Common myeloid progenitor, CD34-positive (primary cell): ENCODE data around the gene TRIO.

Source experiments
- CTCF ChIA-PET: fragments of 350-600 bp; sonication (Branson Sonifier 250); formaldehyde crosslinking; loops from one replicate; lab custom pipeline; 2021; ENCODE audit warnings: antibody characterized with exemption; lab: Charles Lee
- POLR2A ChIA-PET: fragments of 350-600 bp; sonication (Branson Sonifier 250); formaldehyde crosslinking; loops from one replicate; lab custom pipeline; 2021; ENCODE audit warnings: antibody characterized with exemption; lab: Charles Lee
- DNase-seq, 3 donors: peaks; one replicate each; pipeline versions ENCODE4 v3.0.0 to v3.0.0-alpha.2; 2013
- H3K27ac ChIP-seq, 2 experiments: 1 replicate in 1 of 2; 2 replicates in 1 of 2; pipeline ENCODE4 v1.7.0; 2013; ENCODE audit warnings: inconsistent platforms in 2 of 2, low read length in 2 of 2, mild to moderate bottlenecking in 2 of 2, low read depth in 1 of 2, moderate library complexity in 1 of 2; ENCODE audit not compliant: severe bottlenecking in 2 of 2, insufficient read depth in 1 of 2, poor library complexity in 1 of 2
- H3K27me3 ChIP-seq, 5 experiments: replicated peaks in 2 of 5; 1 replicate in 3 of 5; 2 replicates in 2 of 5; pipeline versions ENCODE4 v1.6.1 to v1.7.0; 2013; ENCODE audit warnings: low read length in 4 of 5, mild to moderate bottlenecking in 2 of 5, moderate library complexity in 2 of 5, inconsistent platforms in 1 of 5; ENCODE audit not compliant: insufficient read depth in 5 of 5, control insufficient read depth in 4 of 5
- H3K36me3 ChIP-seq, 4 experiments: 1 replicate in 2 of 4; 2 replicates in 2 of 4; pipeline versions ENCODE4 v1.6.1 to v1.7.0; 2013; ENCODE audit warnings: low read length in 3 of 4, control low read depth in 1 of 4, mild to moderate bottlenecking in 1 of 4; ENCODE audit not compliant: control insufficient read depth in 4 of 4, insufficient read depth in 4 of 4
- H3K4me1 ChIP-seq, 4 experiments: 1 replicate in 3 of 4; 2 replicates in 1 of 4; pipeline versions ENCODE4 v1.6.1 to v1.7.1; 2013; ENCODE audit warnings: low read length in 3 of 4, mild to moderate bottlenecking in 3 of 4, control low read depth in 1 of 4, inconsistent platforms in 1 of 4, moderate library complexity in 1 of 4; ENCODE audit not compliant: control insufficient read depth in 4 of 4, insufficient read depth in 4 of 4; ENCODE audit errors: control extremely low read depth in 1 of 4
- H3K4me3 ChIP-seq, 7 experiments: 1 replicate in 4 of 7; 2 replicates in 3 of 7; pipeline versions ENCODE4 v1.5.1 to v1.7.0; 2013; ENCODE audit warnings: mild to moderate bottlenecking in 7 of 7, low read length in 6 of 7, moderate library complexity in 6 of 7, inconsistent platforms in 2 of 7, low read depth in 2 of 7, control low read depth in 1 of 7; ENCODE audit not compliant: insufficient read depth in 4 of 7, control insufficient read depth in 1 of 7; ENCODE audit errors: extremely low read depth in 1 of 7
- H3K9me3 ChIP-seq, 5 experiments: 1 replicate in 4 of 5; 2 replicates in 1 of 5; pipeline versions ENCODE4 v1.6.1 to v1.7.1; 2013; ENCODE audit warnings: low read length in 4 of 5, mild to moderate bottlenecking in 2 of 5, inconsistent platforms in 1 of 5, low read depth in 1 of 5, moderate library complexity in 1 of 5; ENCODE audit not compliant: control insufficient read depth in 4 of 5, insufficient read depth in 2 of 5; ENCODE audit errors: control extremely low read depth in 1 of 5
- WGBS: methylation state at CpG from one replicate; pipeline ENCODE4 v1.1.5; 2013; ENCODE audit not compliant: insufficient coverage; 5-methylcytosine and 5-hydroxymethylcytosine counted together

Gene TRIO

DNA sequence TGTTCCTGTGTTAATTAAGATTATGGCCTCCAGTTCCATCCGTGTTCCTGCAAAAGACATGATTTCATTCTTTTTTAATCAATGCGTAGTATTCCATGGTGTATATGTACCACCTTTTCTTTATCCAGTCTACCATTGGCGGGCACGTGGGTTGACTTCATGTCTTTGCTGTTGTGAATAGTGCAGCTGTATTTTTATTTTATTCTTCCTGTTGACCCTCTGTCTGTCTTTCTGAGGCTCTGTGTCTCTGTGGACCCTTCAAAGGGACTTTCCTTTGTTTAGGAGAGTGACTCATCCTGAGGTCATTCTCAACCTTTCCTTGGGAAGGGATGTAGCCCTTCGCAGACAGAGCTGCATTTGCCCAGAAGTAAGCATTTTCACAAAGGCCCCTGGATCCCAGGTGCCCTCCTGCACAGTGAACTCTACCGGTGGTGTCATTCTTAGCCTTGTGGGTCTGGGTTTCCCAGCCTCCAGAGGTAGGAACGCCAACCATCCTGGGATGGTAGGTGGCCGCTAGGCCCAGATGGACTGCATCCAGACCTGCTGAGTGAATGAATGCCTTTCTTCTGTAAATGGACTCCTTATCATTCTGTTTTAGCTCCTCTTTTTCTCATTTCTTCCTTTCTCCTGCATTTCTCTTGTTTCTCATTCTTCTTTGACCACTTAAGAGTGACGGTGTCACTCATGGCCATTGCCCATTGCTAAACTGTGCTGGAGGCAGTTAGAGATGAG, 22.4 kb downstream of the TRIO start:
- no peak overlapping the region for H3K27ac ChIP-seq
- 100% methylated on average over 5 of the region's 9 CpGs for WGBS
- DNase-seq: no peak

GRCh38 chr5:14166437-14166836, 23.3 kb downstream of the TRIO start:
- WGBS: 89% methylated on average over 7 of the region's 8 CpGs
- Histone ChIP-seq H3K4me1 (peaks cover 7 to 49% (median 28%) of the 10 kb centered on the region in 4 experiments), H3K27me3 (no peaks in the 10 kb centered on the region), H3K4me3 (no peak overlapping the region), H3K9me3 (peaks cover 0 to 10% (median 4%) of the 10 kb centered on the region in 5 experiments), H3K27ac (no peak overlapping the region), H3K36me3 (peaks cover 0 to 6% (median 5%) of the 10 kb centered on the region in 4 experiments)
- CTCF ChIA-PET: no interaction called here
- no peak for DNase-seq
- POLR2A ChIA-PET: no interaction called here

More for the DNA sequence above, 22.4 kb downstream of the TRIO start:
- H3K4me1 ChIP-seq: peaks cover 4 to 40% (median 21%) of the 10 kb centered on the region in 4 experiments
- peaks cover 0 to 6% (median 5%) of the 10 kb centered on the region in 4 experiments for H3K36me3 ChIP-seq
- H3K4me3 ChIP-seq: no peak overlapping the region
- CTCF ChIA-PET: interaction anchor here (1.0 to 1.5 kb wide), 3 partner anchors 10 to 104 kb away, joined by 3 to 5 read pairs (median 3); no protein-coding TSS in a partner anchor
- H3K9me3 ChIP-seq: peaks cover 0 to 10% (median 4%) of the 10 kb centered on the region in 5 experiments
- POLR2A ChIA-PET: no interaction called here
- no peaks in the 10 kb centered on the region for H3K27me3 ChIP-seq

- Histone ChIP-seq H3K9me3 (peaks cover 0 to 10% (median 4%) of the 10 kb centered on the region in 5 experiments), H3K4me3 (no peak overlapping the region), H3K27ac (no peak overlapping the region), H3K36me3 (peaks cover 0 to 6% (median 5%) of the 10 kb centered on the region in 4 experiments), H3K4me1 (peaks cover 16 to 52% (median 33%) of the 10 kb centered on the region in 4 experiments), H3K27me3 (no peaks in the 10 kb centered on the region)
- POLR2A ChIA-PET: no interaction called here
- DNase-seq: peak in 1 of 3 donors; percentile 23
- no CpG with 5 or more reads among the region's 5 CpGs for WGBS
- CTCF ChIA-PET: interaction anchor here (1.0 to 3.0 kb wide), 4 partner anchors 10 to 102 kb away, joined by 3 to 12 read pairs (median 4); no protein-coding TSS in a partner anchor
Measured at GRCh38 chr5:14167211-14167845, 24.2 kb downstream of the TRIO start.

DNA sequence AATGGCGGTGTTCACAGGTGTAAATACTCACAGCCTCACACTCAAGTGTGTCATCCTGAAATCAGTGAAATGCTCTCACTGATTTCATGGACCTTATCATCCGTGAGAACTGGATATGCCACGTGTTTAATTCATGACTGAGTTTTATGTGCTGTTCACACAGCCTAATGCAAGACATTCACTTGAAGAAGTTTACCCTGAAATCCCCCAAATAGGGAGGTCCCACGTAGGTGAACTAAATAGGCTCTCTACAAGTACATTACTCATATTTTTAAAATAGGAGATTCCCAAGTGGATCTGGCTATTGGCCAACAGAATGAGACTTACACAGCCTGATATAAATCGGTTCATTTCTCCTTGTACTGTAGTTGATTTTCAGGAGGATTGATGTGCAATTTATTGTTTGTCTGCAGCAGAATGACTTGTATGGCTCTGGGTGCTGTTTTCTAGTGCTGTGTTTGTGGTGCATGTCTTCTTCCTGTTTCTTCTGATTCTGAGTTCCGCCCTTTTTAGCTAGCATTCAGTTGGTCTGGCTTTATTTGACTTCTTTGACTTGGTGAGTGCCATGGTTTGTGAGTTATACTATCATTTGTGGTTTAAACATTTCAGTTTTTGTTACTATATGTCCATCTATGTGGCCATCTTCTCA, 25.1 kb downstream of the TRIO start:
- CTCF ChIA-PET: interaction anchor here (0.6 to 3.0 kb wide), 10 partner anchors 11 to 789 kb away, joined by 3 to 12 read pairs (median 4); no protein-coding TSS in a partner anchor
- Histone ChIP-seq H3K27ac (no peak overlapping the region), H3K4me3 (peak overlapping the region in 2 of 7 experiments; percentile 6 to 14), H3K4me1 (peaks cover 23 to 62% (median 42%) of the 10 kb centered on the region in 4 experiments), H3K27me3 (no peaks in the 10 kb centered on the region), H3K36me3 (peaks cover 0 to 6% (median 5%) of the 10 kb centered on the region in 4 experiments), H3K9me3 (peaks cover 0 to 10% (median 4%) of the 10 kb centered on the region in 5 experiments)
- POLR2A ChIA-PET: no interaction called here
- 76% methylated on average over 5 of the region's 6 CpGs for WGBS
- DNase-seq: peak in 2 of 3 donors; percentile 42 to 59

- Histone ChIP-seq H3K36me3 (peaks cover 0 to 6% (median 5%) of the 10 kb centered on the region in 4 experiments), H3K27ac (no peak overlapping the region), H3K27me3 (no peaks in the 10 kb centered on the region), H3K4me1 (peaks cover 28 to 67% (median 47%) of the 10 kb centered on the region in 4 experiments), H3K4me3 (peak overlapping the region in 2 of 7 experiments; percentile 6 to 14), H3K9me3 (peaks cover 0 to 9% (median 4%) of the 10 kb centered on the region in 5 experiments)
- CTCF ChIA-PET: interaction anchor here (0.6 to 3.0 kb wide), 8 partner anchors 10 to 788 kb away, joined by 3 to 12 read pairs (median 4); no protein-coding TSS in a partner anchor
- WGBS: 80% methylated on average over 4 of the region's 7 CpGs
- POLR2A ChIA-PET: no interaction called here
- DNase-seq: peak in 1 of 3 donors; percentile 25
Measured at GRCh38 chr5:14168793-14169262, 25.7 kb downstream of the TRIO start.

DNA sequence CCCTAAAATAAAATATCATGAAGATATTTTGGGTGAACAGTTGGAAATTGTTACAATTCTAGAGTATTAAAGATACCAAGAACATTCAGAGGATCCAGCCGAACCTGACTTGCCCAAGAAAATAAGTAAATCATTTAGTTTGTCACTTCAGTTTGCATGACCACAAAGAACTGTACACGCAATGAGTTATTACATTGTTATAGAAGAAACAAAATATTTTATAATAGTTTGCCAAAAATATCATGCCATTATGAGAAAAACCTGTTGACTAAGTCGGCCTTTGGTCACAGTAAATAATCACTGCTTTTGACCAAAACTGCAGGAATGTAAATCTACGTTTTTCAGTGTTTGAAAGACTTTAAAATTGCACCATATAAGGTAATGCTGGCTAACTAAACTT, 27.9 kb downstream of the TRIO start:
- POLR2A ChIA-PET: no interaction called here
- 20% methylated on average over 1 of the region's 4 CpGs for WGBS
- Histone ChIP-seq H3K9me3 (no peaks in the 10 kb centered on the region), H3K27ac (peak overlapping the region in 1 of 2 experiments; percentile 47), H3K4me3 (peak overlapping the region in 3 of 7 experiments; percentile 48 to 60 (median 58)), H3K27me3 (no peaks in the 10 kb centered on the region), H3K4me1 (peaks cover 35 to 88% (median 55%) of the 10 kb centered on the region in 4 experiments), H3K36me3 (no peaks in the 10 kb centered on the region)
- CTCF ChIA-PET: interaction anchor here (1.0 to 1.2 kb wide), 4 partner anchors 12 to 26 kb away, joined by 3 to 5 read pairs (median 4); no protein-coding TSS in a partner anchor
- DNase-seq: peak in 2 of 3 donors; percentile 54 to 68
